ENCODE results near the gene RAD51B.

RAD51B gene

GRCh38 chr14:68668531-68668930 lies 849.0 kb downstream of the RAD51B start:
- no peak for DNase-seq

GRCh38 chr14:68669111-68669511 lies 849.5 kb downstream of the RAD51B start:
- no peak for DNase-seq

GRCh38 chr14:68669603-68670358 lies 850.2 kb downstream of the RAD51B start:
- DNase-seq: no peak

- no peak for DNase-seq
Measured at GRCh38 chr14:68670359-68670715, 850.8 kb downstream of the RAD51B start.

- DNase-seq: no peak
Measured at GRCh38 chr14:68671909-68672308, 852.3 kb downstream of the RAD51B start.

- no peak for DNase-seq
Measured at GRCh38 chr14:68672609-68673285, 853.2 kb downstream of the RAD51B start.

- DNase-seq: no peak
Measured at GRCh38 chr14:68673464-68673863, 853.9 kb downstream of the RAD51B start.

GRCh38 chr14:68674538-68675232 lies 855.1 kb downstream of the RAD51B start:
- DNase-seq: no peak

- DNase-seq: no peak
Measured at GRCh38 chr14:68675233-68675577, 855.6 kb downstream of the RAD51B start.

GRCh38 chr14:68676511-68676943 lies 856.9 kb downstream of the RAD51B start:
- DNase-seq: no peak

GRCh38 chr14:68677476-68677875 lies 857.9 kb downstream of the RAD51B start:
- DNase-seq: no peak

- no peak for DNase-seq
Measured at GRCh38 chr14:68677901-68678300, 858.3 kb downstream of the RAD51B start.

GRCh38 chr14:68678471-68678870 lies 858.9 kb downstream of the RAD51B start:
- no peak for DNase-seq

GRCh38 chr14:68679301-68679700 lies 859.7 kb downstream of the RAD51B start:
- no peak for DNase-seq

GRCh38 chr14:68679746-68680467 lies 860.3 kb downstream of the RAD51B start:
- no peak for DNase-seq

- DNase-seq: no peak
Measured at GRCh38 chr14:68680541-68681051, 861.0 kb downstream of the RAD51B start.

- no peak for DNase-seq
Measured at GRCh38 chr14:68681256-68682011, 861.9 kb downstream of the RAD51B start.

- peak; percentile 49 for DNase-seq
Measured at GRCh38 chr14:68682166-68683103, 862.9 kb downstream of the RAD51B start.

GRCh38 chr14:68683326-68683725 lies 863.7 kb downstream of the RAD51B start:
- no peak for DNase-seq

- DNase-seq: no peak
Measured at GRCh38 chr14:68684466-68685418, 865.2 kb downstream of the RAD51B start.

Measured in CD4-positive, alpha-beta T cell treated with Interleukin-21 for 1 hour (primary cell).